Amniotic stem cell (primary cell): ENCODE results near the gene CCDC185.

Experiments used
- DNase-seq: peaks from one replicate; lab custom pipeline; 2025; lab: John Stamatoyannopoulos, UW

CCDC185 gene

GRCh38 chr1:223393275-223394214, at the start of gene CCDC185:
Gene CCDC185, plus strand, starts transcription at chr1:223393415. Its CDS starts 61 bp downstream, at chr1:223393476.
- no peak for DNase-seq

- no peak for DNase-seq
Measured at GRCh38 chr1:223343692-223344091, 49.5 kb upstream of the CCDC185 start.

GRCh38 chr1:223344491-223344890, 48.7 kb upstream of the CCDC185 start:
- DNase-seq, result no peak

GRCh38 chr1:223345720-223346119, 47.5 kb upstream of the CCDC185 start:
- no peak for DNase-seq

GRCh38 chr1:223346311-223346710, 46.9 kb upstream of the CCDC185 start:
- no peak for DNase-seq

- no peak for DNase-seq
Measured at GRCh38 chr1:223347583-223347982, 45.6 kb upstream of the CCDC185 start.

GRCh38 chr1:223348439-223348838, 44.8 kb upstream of the CCDC185 start:
- DNase-seq, result no peak

- no peak for DNase-seq
Measured at GRCh38 chr1:223349241-223349640, 44.0 kb upstream of the CCDC185 start.

GRCh38 chr1:223350361-223350908, 42.8 kb upstream of the CCDC185 start:
- no peak for DNase-seq

- no peak for DNase-seq
Measured at GRCh38 chr1:223352944-223353343, 40.3 kb upstream of the CCDC185 start.

GRCh38 chr1:223353939-223354338, 39.3 kb upstream of the CCDC185 start:
- DNase-seq, result no peak

GRCh38 chr1:223355699-223356098, 37.5 kb upstream of the CCDC185 start:
- no peak for DNase-seq

GRCh38 chr1:223358826-223359225, 34.4 kb upstream of the CCDC185 start:
- no peak for DNase-seq

- DNase-seq, result no peak
Measured at GRCh38 chr1:223363057-223363855, 30.0 kb upstream of the CCDC185 start.

GRCh38 chr1:223363856-223364684, 29.1 kb upstream of the CCDC185 start, which contains the start of gene SUSD4:
Gene SUSD4, minus strand, starts transcription at chr1:223364176. Its CDS starts 751 bp downstream, at chr1:223363425.
- no peak for DNase-seq

GRCh38 chr1:223364685-223365382, 28.4 kb upstream of the CCDC185 start:
- no peak for DNase-seq

- no peak for DNase-seq
Measured at GRCh38 chr1:223374064-223374610, 19.1 kb upstream of the CCDC185 start.

GRCh38 chr1:223378754-223379153, 14.5 kb upstream of the CCDC185 start:
- DNase-seq, result no peak

GRCh38 chr1:223386013-223386412, 7.2 kb upstream of the CCDC185 start:
- DNase-seq, result no peak

GRCh38 chr1:223390618-223391017, 2.6 kb upstream of the CCDC185 start:
- DNase-seq, result no peak

GRCh38 chr1:223394242-223394641, 1.0 kb downstream of the CCDC185 start:
- DNase-seq, result no peak
